CD4-positive, alpha-beta T cell (primary cell): ENCODE data around the gene XYLT1. TPM values are rescaled to one million over a fixed set of nuclear protein-coding genes. Genes with fewer than 3 reads are reported as not detected.

Source experiments
- ATAC-seq: fragments of 200-7000 bp; cut with Tn5 transposase; one replicate; pipeline ENCODE4 v1.10.0; 2022; ENCODE audit warnings: mild to moderate bottlenecking; ENCODE audit not compliant: poor library complexity
- CTCF ChIA-PET: fragments of 350-600 bp; sonication (Branson Sonifier 250); formaldehyde crosslinking; loops from one replicate; lab custom pipeline; 2021; ENCODE audit warnings: antibody characterized with exemption, inconsistent platforms; lab: Charles Lee
- POLR2A ChIA-PET: fragments of 350-600 bp; sonication (Branson Sonifier 250); formaldehyde crosslinking; loops from one replicate; lab custom pipeline; 2021; ENCODE audit warnings: antibody characterized with exemption, inconsistent platforms; lab: Charles Lee
- DNase-seq, 14 experiments: peaks; one replicate each; pipeline ENCODE4 v3.0.0-alpha.2; 2013 to 2020; ENCODE audit warnings: mixed read lengths in 2 of 14
- H3K27ac ChIP-seq, 2 donors: one replicate each; pipeline versions ENCODE4 v1.5.1 to v1.7.0; 2013; ENCODE audit warnings: low read length in 2 of 2, low read depth in 1 of 2, mild to moderate bottlenecking in 1 of 2
- H3K27me3 ChIP-seq, 2 experiments: 1 replicate in 1 of 2; 2 replicates in 1 of 2; pipeline versions ENCODE4 v1.6.1 to v1.7.0; 2013; ENCODE audit warnings: low read length in 2 of 2, control low read depth in 1 of 2, mild to moderate bottlenecking in 1 of 2, moderate library complexity in 1 of 2; ENCODE audit not compliant: insufficient read depth in 2 of 2, control insufficient read depth in 1 of 2
- H3K36me3 ChIP-seq: one replicate; pipeline ENCODE4 v1.6.1; 2013; ENCODE audit warnings: low read length, control low read depth; ENCODE audit not compliant: insufficient read depth
- H3K4me1 ChIP-seq: one replicate; pipeline ENCODE4 v1.6.1; 2013; ENCODE audit warnings: low read length, control low read depth; ENCODE audit not compliant: insufficient read depth
- H3K4me3 ChIP-seq: one replicate; pipeline ENCODE4 v1.5.1; 2013; ENCODE audit warnings: mild to moderate bottlenecking, low read length, moderate library complexity
- H3K9me3 ChIP-seq, 2 experiments: 1 replicate in 1 of 2; 2 replicates in 1 of 2; pipeline versions ENCODE4 v1.6.1 to v1.7.0; 2013; ENCODE audit warnings: low read length in 2 of 2, mild to moderate bottlenecking in 2 of 2, control low read depth in 1 of 2, moderate library complexity in 1 of 2; ENCODE audit not compliant: control insufficient read depth in 1 of 2, insufficient read depth in 1 of 2
- H3K27ac Mint-ChIP-seq: one replicate; pipeline ENCODE4 v1.8.0; 2020; ENCODE audit warnings: mixed read lengths
- H3K27me3 Mint-ChIP-seq: one replicate; pipeline ENCODE4 v1.8.0; 2021; ENCODE audit warnings: mixed read lengths
- H3K36me3 Mint-ChIP-seq: one replicate; pipeline ENCODE4 v1.8.0; 2021; ENCODE audit warnings: low read depth, mixed read lengths
- H3K4me1 Mint-ChIP-seq: one replicate; pipeline ENCODE4 v1.8.0; 2021; ENCODE audit warnings: low read depth, mixed read lengths
- H3K4me3 Mint-ChIP-seq: one replicate; pipeline ENCODE4 v1.8.0; 2020; ENCODE audit warnings: mild to moderate bottlenecking, mixed read lengths
- H3K9me3 Mint-ChIP-seq: one replicate; pipeline ENCODE4 v1.8.0; 2020; ENCODE audit warnings: mixed read lengths
- intact Hi-C, 2 experiments: fragments of 100-400 bp; cut with DNase I in 1 of 2; cut with micrococcal nuclease in 1 of 2; formaldehyde crosslinking; loops; one replicate each; pipeline versions ENCODE4 v1.15.1 to v1.9.0; 2023 to 2025; cut with DNase I, micrococcal nuclease
- total RNA-seq, 174 experiments: library from RNA in 2 of 174; stranded (reverse) in 2 of 174; gene quantifications; one replicate each; pipeline ENCODE4 v1.2.3 and lab custom pipeline; 2021 to 2026
- TF ChIP-seq, protein P1 (sequence below): fragments of 200-600 bp; IDR thresholded peaks from one replicate; pipeline ENCODE4 v1.8.0; 2022; ENCODE audit warnings: antibody characterized with exemption, mild to moderate bottlenecking

XYLT1 gene
- total RNA-seq, 2 experiments from 2014 or later: 26.0 to 27.1 TPM

DNA sequence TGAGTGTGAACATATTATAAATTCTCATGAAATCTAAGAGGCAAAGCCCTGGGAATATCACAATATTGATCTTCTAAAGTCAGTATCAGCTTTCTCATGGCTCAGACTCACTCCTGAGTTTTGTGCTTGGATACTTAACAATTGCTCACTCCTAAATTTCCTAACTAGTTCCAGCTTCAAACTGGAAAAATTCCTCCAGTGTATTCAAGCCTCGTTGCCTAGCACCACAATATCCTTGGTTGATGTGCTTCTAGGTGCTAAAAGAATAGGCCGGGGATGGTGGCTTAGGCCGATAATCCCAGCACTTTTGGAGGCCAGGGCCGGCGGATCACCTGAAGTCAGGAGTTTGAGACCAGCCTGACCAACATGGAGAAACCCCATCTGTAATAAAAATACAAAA is 62.5 kb downstream of the XYLT1 start:
- peaks cover 9% of the 10 kb centered on the region for H3K36me3 Mint-ChIP-seq
- CTCF ChIA-PET: no interaction called here

DNA sequence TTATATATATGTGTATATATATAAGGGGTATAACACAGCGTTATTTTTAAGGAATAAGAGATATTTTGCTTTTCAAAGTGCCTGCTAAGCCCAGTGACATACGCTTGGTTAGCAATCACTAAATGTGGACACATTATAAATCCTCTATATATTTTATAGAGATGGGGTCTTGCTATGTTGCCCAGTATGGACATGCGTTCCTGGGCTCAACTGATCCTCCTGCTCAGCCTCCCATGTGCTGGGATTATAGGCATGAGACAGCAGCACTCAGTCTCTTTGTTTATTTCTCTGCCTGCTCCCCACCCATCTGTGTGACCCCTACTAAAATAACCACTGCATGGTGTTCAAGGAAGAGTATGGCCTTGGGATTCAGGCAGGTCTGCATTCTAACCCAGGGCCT is 63.4 kb downstream of the XYLT1 start:
- peaks cover 0 to 5% of the 10 kb centered on the region in 2 experiments for H3K9me3 ChIP-seq
- CTCF ChIA-PET: no interaction called here
- no peak overlapping the region for H3K4me3 ChIP-seq
- H3K27ac Mint-ChIP-seq: no peak overlapping the region
- no peak for ATAC-seq
- H3K4me1 Mint-ChIP-seq: peaks cover 23% of the 10 kb centered on the region
- H3K27ac ChIP-seq: no peak overlapping the region
- H3K4me3 Mint-ChIP-seq: no peak overlapping the region
- DNase-seq: no peak
- intact Hi-C loops: no loop called here
- H3K4me1 ChIP-seq: peaks cover 7% of the 10 kb centered on the region
- peaks cover 4% of the 10 kb centered on the region for H3K36me3 ChIP-seq
- POLR2A ChIA-PET: no interaction called here
- no peaks in the 10 kb centered on the region for H3K27me3 Mint-ChIP-seq
- H3K27me3 ChIP-seq: no peaks in the 10 kb centered on the region
- H3K36me3 Mint-ChIP-seq: peaks cover 9% of the 10 kb centered on the region
- no peaks in the 10 kb centered on the region for H3K9me3 Mint-ChIP-seq
- TF ChIP-seq, protein P1, sequence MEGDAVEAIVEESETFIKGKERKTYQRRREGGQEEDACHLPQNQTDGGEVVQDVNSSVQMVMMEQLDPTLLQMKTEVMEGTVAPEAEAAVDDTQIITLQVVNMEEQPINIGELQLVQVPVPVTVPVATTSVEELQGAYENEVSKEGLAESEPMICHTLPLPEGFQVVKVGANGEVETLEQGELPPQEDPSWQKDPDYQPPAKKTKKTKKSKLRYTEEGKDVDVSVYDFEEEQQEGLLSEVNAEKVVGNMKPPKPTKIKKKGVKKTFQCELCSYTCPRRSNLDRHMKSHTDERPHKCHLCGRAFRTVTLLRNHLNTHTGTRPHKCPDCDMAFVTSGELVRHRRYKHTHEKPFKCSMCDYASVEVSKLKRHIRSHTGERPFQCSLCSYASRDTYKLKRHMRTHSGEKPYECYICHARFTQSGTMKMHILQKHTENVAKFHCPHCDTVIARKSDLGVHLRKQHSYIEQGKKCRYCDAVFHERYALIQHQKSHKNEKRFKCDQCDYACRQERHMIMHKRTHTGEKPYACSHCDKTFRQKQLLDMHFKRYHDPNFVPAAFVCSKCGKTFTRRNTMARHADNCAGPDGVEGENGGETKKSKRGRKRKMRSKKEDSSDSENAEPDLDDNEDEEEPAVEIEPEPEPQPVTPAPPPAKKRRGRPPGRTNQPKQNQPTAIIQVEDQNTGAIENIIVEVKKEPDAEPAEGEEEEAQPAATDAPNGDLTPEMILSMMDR: no peak

More for the DNA sequence above, 62.5 kb downstream of the XYLT1 start:
- Histone ChIP-seq H3K36me3 (peaks cover 4% of the 10 kb centered on the region), H3K4me3 (no peak overlapping the region), H3K9me3 (peaks cover 0 to 5% of the 10 kb centered on the region in 2 experiments), H3K4me1 (peaks cover 11% of the 10 kb centered on the region), H3K27ac (no peak overlapping the region), H3K27me3 (no peaks in the 10 kb centered on the region)
- no peak for DNase-seq
- ATAC-seq: no peak
- Mint-ChIP-seq H3K27me3 (no peaks in the 10 kb centered on the region), H3K9me3 (no peaks in the 10 kb centered on the region), H3K27ac (no peak overlapping the region), H3K4me1 (peaks cover 27% of the 10 kb centered on the region), H3K4me3 (no peak overlapping the region)
- TF ChIP-seq, protein P1: no peak
- intact Hi-C loops: no loop called here
- POLR2A ChIA-PET: no interaction called here

DNA sequence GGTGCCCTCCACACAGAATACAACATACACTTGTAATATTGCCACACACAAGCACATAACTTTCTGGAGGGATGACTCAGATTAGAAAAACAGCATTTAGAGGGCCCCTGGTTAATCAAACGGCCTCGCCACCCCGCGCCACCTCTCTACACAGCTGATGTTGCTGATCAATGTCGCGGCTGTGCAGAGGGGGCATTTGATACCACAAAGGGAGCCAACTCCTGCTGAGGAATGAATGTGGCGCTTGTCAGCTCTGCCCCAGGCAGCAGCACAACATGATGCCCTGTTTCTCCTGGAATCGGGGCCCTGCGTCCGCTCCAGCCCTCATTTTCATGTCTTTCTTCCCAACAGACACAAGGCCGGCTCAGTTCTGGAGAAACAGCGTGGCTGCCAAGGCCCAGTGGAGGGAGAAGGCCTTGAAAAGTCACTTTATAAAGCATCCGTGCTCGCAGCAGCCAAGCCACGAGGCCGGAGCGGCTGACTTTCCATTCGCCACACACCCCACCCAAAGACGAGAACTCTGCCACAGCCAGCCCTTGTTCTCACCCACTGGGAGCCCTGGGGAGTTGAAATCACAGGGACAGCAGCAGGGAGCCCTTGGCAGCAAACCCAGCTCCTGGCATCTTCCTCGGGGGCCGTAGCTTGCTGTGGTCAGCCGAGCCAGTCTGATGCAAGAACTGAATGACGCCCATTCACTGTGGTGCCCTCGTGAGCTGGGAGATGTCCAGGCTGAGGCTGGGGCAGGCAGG is 65.6 kb downstream of the XYLT1 start:
- ATAC-seq (no peak), DNase-seq (no peak)
- peaks cover 4% of the 10 kb centered on the region for H3K36me3 ChIP-seq
- no peaks in the 10 kb centered on the region for H3K9me3 Mint-ChIP-seq
- peaks cover 29% of the 10 kb centered on the region for H3K4me1 Mint-ChIP-seq
- no peaks in the 10 kb centered on the region for H3K27me3 ChIP-seq
- no peak overlapping the region for H3K4me3 Mint-ChIP-seq
- TF ChIP-seq, protein P1: no peak
- H3K36me3 Mint-ChIP-seq: peaks cover 5% of the 10 kb centered on the region
- H3K4me3 ChIP-seq: no peak overlapping the region
- no peak overlapping the region for H3K27ac ChIP-seq
- H3K9me3 ChIP-seq: peaks cover 0 to 5% of the 10 kb centered on the region in 2 experiments
- no peak overlapping the region for H3K27ac Mint-ChIP-seq
- H3K4me1 ChIP-seq: peaks cover 19% of the 10 kb centered on the region
- CTCF ChIA-PET: no interaction called here
- intact Hi-C loops: no loop called here
- POLR2A ChIA-PET: no interaction called here
- no peaks in the 10 kb centered on the region for H3K27me3 Mint-ChIP-seq
